CD4-positive, alpha-beta T cell treated with Interleukin-6 for 4 hours (primary cell): ENCODE results near the gene CHEK1.
A peak's percentile ranks its signal among the peaks of the same experiment; 100 is the strongest.
"Not testable (repeated sequence)": the region's sequence is repeated elsewhere in the genome, so short reads cannot be mapped to it uniquely, and the experiment has no call there.

ENCODE experiments used
- DNase-seq: peaks from one replicate; pipeline ENCODE4 v3.0.0-alpha.2; 2020; ENCODE audit warnings: mixed read lengths

The CHEK1 gene

DNA sequence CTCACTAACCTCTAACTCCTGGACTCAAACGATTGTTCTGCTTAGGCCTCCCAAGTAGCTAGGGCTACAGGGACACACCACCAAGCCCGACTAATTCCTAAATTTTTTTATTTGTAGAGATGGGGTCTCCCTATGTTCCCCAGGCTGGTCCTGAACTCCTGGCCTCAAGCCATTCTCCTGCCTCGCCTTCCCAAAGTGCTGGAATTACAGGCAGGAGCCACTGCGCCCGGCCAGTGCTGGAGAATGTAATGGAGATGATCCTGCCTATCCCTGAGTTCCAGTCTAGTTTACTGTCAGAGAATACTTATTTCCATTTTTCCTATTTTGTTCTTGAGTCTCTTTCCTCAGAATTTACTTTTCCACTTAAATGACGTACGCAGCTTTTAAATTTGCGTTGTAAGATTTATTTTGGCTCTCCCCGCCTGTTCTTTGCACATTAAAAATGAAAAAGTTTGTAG lies at the start of gene CHEK1:
TSS of gene CHEK1 (plus strand) at position 408 of the 458 bp plus-strand sequence. CDS start 1,606 bp downstream, outside the sequence.
- no peak for DNase-seq

DNA sequence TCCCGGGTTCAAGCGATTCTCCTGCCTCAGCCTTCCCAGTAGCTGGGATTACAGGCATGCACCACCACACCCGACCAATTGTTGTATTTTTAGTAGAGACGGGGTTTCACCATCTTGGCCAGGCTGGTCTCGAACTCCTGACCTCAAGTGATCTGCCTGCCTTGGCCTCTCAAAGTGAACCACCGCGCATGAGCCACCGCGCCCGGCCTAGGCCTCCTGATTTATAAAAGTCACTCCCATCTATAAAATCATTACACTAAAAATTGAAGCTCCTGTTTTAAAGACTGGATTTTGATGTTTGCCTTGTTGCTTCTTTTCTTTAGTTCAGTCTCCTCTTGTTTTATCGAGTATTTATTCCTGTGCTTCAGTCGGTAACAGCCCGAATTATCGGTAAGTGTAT lies 47.8 kb upstream of the CHEK1 start:
- DNase-seq = not testable (repeated sequence)

DNA sequence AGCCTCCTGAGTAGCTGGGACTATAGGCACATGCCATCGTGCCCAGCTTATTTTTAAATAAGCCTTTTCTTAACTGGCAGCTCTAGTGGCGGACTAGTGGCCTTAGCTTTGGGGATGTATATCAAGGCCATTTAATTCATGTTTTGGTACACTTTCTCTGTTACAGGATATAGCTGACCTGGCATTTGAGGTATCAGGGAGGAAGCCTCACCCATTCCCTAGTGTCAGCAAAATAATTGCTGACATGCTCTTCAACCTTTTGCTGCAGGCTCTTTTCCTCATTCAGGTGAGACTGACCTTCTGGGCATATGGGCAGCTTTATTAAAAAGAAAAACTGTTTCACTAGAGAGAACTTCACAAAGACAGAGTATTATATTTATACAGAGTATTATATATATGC lies 46.2 kb upstream of the CHEK1 start:
- no peak for DNase-seq

DNA sequence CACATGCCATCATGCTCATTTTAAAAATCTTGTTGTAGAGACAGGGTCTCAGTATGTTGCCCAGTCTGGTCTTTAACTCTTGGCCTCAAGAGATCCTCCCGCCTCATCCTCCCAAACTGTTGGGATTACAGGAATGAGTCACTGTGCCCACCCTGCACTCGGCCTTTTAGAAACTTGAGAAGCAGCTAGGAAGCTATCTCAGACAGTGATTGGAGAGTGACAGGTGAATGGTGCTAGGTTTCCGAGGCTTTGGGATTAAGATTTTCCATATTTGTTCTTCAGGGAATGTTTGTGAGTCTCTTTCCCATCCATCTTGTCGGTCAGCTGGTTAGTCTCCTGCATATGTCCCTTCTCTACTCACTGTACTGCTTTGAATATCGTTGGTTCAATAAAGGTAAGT lies 45.2 kb upstream of the CHEK1 start:
- no peak for DNase-seq

DNA sequence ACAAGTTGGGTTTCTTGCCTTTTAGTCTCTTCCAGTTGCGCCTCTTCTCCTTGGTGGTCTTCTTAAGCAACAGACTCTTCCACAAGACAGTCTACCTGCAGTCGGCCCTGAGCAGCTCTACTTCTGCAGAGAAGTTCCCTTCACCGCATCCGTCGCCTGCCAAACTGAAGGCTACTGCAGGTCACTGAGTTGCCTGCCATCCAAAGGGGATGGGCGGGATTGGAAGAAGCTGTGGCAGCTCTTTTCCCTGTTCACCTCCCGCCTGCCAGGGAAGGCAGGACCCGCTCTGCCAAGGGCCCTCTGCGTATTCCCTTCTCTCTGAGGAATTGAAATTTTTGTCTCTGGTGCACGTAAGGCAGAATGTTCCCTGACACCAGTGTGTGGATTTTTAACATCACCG lies 41.5 kb upstream of the CHEK1 start:
- no peak for DNase-seq

DNA sequence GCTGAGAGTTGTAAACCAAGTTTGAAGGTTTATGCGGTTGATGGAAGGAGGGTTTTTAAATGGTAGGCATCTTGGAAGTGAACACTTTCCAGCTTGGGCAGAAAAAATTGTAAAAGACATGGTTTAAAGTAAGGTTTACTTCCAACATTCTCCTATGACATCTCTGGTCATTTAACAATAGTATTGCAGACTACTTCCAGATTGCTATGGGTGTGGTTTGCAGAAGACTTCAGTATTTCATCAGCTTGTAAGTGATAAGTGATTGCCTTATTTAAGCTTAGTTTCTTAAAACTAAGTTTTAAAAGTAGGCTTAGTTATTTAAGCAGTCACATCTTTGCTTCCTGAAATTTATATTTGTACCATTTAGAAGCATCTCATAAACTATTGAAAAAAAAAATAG lies 39.5 kb upstream of the CHEK1 start:
- no peak for DNase-seq

DNA sequence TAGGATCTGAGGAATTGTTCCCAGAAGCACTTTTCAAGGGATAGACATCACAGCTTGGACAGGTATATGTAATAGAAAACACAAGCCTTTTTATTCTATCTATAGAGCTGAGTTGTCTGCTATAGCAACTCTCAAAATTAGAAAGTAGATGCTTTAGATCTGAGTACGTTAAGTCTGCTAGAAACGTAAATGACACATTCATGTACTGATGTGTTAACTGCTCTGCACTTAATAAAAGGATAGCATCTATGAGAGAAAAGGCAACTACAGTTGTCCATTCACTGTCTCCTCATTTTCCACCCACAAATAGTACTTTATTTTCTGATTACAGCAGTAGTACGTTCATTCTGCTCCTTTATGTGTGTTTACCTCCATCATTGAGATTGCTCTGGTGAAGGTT lies 38.3 kb upstream of the CHEK1 start:
- no peak for DNase-seq

DNA sequence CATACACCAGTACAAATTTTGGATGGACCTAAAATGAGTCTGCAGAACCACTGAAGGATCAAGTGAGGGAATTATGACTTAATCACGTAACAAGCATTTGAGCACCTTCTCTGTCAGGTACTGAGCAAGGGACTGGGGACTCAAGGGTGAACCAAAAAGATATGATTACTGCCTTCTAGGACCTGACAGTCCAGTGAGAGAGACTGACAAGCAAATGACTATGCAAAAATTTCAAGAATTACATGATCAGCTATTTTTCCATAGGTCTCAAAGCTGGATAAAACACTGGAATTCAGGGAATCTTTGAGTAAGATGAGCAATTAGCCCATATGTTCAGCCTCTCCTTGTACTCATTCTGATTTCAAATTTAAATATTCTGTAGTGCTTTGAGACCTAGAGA lies 37.5 kb upstream of the CHEK1 start:
- DNase-seq = no peak

DNA sequence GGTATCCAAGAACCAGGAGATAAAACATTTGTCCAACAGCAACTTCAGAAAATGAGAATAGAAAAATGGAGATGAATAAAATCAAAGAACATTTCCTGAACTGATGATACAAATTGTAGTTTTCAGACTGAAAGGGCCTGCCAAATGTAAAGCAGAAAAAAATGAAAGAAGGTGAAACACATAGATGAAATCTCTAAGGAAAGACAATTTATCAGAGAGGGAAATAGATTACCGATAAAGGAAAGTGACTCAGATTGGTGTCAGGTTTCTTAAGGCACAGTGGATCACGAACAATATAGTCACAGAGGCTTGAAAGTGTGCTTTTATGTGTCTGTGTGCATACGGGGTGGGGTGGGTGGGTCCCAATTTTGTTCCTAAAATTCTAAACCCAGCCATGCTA lies 36.5 kb upstream of the CHEK1 start:
- DNase-seq = no peak

DNA sequence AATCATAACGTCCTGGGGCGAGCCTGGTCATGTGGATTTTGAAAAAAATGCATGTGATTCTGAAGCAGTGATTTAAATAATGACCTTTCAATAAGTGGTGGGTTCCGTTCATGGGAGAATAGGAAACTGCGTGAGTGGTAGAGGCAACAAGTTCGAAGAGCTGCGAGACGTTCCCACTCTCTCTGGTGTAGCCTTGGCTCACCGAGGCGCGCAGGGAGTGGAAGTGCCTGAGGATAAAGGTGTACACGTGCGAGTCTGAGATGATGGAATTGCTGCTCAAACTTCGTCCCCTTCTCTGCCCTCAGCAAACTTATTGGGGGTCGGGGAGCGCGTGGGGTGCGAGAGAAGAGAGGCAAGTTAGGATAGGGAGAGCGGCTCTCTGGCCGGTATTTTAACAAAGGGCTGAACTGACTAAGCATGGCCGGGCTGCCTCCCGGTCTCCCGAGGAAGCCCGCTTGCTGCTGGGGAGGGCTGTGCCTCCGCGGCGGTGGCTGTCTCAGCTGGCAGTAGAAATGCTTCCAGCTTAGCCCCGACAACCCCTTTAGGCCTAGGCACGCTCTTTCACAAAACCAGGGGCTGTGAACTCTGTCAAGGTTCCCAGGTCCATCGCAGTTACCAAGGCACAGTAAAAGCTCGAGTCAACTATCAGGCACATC lies 33.2 kb upstream of the CHEK1 start:
- DNase-seq = peak; percentile 35

DNA sequence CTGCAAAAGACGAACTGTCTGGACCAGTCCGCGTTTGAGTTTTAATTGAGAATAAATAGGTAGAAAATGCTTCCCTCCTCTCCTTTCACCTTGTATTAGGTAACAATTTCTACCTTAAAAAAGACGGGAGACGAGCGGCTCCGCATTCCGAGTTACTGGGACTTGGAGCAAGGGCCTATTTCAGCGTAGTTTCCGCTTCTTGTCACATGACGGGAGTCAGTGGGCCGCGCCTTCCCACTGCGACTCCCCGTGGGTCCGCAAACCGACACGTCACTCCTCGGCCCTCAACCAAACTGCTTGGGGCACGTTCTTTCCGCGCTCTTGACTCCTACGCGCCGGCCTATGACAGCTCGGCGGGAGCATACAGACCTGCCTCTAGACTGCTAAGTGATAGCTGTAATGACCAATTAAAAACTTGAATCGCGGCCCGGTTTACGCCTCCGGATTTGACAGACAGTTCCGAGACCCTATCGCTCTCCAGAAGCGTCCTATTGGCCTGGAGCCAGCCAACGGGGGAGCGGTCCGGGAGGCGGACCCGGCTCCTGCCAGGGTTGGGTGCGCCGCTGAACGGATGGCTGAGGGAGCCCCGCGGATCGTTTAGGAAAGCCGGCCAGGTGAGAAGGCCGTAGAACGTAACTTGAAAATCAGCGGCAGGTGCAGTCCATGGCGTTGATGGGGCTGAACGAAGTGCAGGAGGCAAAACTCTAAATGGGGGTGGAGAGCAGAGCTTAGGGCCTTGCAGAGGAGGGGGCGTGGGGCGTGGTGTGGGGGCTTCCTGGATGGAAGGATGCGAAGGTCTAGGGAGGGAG lies 32.5 kb upstream of the CHEK1 start, which contains the start of gene STT3A:
TSS of gene STT3A (plus strand) at position 548 of the 809 bp plus-strand sequence. CDS start 3,064 bp downstream, outside the sequence.
- DNase-seq = peak; percentile 96

DNA sequence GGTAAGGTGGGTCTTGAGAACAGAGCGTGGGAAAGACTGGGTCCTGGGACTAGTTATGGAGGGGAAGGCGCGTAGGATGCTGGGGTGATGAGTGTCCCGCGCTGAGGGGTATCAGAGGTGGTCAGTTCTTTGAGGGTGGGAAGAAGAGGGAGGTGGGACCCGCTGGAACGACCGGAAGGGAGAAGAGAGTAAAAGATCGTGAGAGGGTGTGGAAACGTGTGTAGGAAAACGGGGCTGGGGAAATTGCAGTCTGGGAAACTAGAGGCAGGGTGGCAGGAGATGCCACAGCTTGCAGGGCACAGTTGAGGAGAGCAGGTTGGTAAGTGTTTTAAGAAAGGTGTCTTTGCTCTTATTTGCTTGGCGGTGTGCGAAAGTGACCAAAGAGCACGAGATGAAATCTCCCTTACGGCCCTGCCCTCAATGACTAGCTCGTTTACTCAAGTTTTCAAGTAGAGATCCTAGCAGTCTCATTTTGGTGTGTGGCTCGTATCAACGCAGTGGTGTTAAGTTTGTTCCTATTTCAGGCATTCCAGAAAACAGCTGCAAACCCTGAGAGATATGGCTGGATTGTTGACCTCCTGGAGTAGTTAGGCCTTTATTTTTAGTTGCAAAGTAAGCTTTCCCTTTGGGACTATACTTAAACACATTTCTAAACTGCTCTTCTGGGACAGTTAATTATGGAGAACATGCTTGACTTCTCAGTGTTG lies 31.7 kb upstream of the CHEK1 start:
- no peak for DNase-seq

DNA sequence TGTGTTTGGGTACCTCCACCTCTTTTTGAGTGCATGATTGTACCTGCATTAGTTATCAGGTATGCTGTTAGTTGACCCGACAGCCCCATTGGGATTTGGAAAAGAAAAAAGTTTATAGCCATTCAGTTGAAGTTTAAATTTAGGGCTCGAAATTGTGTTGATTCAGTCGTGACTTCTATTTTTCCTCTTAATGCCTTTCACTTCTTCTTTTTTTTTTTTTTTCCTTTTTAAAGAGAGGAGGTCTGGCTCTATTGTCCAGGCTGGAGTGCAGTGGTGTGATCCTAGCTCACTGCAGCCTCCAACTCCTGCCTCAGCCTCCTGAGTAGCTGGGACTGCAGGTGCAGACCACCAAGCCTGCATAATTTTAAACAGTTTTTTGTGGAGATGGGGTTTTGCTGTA lies 30.0 kb upstream of the CHEK1 start:
- DNase-seq = no peak

DNA sequence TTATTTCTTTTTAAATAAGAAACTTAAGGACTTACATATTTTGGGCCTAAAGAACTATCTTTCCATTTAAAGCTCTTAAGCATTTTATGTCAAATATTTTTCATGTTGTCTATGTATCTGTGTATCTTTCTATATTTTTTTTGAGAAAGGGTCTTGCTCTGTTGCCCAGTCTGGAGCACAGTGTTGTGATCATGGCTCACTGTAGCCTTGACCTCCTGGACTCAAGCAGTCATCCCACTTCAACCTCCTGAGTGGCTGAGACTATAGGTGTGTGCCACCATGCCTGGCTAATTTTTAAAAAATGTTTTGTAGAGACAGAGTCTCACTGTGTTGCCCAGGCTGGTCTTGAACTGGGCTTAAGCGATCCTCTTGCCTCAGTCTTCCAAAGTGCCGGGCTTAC lies 24.3 kb upstream of the CHEK1 start:
- DNase-seq = no peak

DNA sequence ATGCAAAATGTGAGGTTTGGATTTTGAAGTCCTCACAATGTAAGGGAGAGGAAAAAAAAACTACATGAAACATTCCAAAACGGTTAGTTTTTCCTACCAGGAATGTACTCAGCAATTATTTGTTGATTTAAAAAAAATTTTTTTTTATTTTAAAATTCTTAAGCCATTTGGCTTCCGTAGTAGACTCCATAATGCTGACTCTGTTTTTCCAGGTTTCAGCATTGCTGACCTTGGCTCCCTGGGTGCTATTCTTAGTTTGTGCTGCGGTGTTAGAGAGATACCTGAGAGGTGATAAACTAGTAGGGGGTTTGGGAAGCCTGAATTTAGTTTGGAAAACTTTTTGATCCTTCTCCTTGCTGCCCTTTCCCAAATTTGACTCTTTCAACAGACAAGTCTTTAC lies 21.8 kb upstream of the CHEK1 start:
- DNase-seq = no peak

DNA sequence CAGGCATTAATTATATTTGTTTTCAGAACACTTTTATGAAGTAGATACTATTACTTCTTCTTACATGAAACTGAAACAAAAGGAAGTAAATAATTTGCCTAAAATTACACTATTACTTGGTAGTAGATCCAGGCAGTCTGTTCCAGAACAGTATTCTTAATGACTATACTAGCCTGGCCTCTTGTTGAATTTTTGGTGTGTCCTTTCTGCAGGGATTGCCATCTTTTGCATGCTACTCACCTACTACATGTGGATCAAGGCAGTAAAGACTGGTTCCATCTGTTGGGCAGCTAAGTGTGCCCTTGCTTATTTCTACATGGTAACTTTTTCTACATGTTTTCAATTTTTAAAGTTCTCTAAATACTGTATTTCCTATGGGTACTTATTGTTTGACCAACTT lies 19.5 kb upstream of the CHEK1 start:
- DNase-seq = no peak

DNA sequence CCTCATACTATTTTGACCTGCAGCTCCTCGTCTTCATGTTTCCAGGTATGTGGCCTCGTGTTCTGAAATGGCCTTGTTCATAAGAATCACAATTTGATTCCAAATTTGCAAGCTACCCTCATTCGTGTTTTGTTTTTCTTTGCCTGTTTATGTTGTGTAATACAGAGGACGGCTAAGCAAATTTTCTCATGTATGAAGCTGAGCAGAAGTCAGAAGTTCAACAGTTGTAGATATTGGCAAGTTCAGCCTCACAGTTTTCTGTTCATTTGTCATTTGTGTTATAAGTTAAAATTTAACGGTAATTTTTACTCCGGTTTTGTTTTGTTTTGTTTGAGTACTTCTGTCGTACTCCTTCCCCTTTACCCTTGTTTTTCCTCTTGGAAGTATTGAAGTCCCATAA lies 15.4 kb upstream of the CHEK1 start:
- no peak for DNase-seq

DNA sequence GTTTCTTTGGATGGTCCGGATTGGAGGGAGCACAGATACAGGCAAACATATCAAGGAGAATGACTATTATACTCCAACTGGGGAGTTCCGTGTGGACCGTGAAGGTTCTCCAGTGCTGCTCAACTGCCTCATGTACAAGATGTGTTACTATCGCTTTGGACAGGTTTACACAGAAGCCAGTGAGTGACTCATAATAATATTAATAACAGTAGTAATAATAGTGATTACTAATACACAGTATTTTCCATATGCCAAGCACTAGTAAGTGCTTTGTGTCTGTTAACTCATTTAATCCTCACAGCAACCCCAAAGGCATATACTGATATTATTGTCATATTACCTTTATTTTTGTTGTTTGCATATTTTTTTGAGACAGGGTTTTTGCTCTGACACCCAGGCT lies 6.6 kb upstream of the CHEK1 start:
- no peak for DNase-seq

DNA sequence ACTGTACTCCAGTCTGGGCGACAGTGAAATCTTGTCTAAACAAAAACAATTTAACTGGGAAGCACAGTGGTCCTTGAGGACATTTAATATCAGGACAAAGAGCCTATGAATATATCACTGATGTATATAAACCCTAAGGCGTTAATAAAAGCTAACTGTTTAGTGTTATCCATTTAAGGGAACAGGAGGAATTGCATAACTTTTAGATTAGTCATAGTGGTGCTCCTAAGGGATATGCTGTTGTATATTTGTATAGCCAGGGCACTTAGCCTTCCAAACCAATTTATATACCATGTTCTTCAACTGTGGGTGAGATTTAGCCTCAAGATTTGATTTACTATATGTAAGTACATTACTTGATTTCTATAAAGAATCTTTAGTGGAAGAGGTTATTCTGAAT lies 3.0 kb upstream of the CHEK1 start:
- no peak for DNase-seq

DNA sequence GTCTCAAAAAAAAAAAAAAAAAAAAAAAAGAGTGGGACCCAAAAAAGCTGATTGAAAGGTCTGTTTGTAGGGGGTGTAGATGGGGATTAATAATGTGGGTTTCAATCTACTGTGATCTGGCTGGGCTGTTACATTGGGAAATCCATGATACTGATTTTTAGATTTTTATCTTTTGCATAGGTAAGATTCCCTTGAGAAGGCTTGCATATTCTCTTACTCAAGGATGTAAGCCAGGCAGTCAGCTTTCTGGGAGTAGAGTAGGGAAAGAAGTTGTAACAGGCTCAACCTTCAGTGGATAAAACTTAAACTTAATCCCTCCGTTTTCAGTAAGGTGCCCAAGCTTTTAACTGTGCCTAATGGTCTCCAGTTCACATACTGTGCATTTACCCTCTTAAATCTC lies 1.9 kb upstream of the CHEK1 start:
- no peak for DNase-seq

DNA sequence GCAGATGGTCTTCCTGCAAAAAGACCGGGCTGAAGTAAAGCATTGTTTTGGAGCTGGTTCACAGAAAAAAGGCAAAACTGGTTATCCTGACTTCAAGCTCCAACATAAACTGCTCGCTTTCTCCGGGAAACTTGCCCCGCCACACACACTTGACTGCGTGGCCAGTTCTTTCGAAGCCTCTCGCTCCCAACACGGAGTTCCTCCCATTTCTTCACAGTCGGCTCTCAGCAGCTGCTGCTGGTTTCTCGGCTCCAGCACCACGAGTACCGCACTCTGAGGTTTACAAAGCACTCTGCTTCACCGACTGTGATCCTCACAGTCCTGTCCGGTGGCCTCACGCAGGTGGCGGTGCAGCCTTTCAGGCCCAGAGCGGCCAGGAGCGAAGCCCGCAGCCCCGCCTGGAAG lies 264 bp downstream of the CHEK1 start:
- no peak for DNase-seq

DNA sequence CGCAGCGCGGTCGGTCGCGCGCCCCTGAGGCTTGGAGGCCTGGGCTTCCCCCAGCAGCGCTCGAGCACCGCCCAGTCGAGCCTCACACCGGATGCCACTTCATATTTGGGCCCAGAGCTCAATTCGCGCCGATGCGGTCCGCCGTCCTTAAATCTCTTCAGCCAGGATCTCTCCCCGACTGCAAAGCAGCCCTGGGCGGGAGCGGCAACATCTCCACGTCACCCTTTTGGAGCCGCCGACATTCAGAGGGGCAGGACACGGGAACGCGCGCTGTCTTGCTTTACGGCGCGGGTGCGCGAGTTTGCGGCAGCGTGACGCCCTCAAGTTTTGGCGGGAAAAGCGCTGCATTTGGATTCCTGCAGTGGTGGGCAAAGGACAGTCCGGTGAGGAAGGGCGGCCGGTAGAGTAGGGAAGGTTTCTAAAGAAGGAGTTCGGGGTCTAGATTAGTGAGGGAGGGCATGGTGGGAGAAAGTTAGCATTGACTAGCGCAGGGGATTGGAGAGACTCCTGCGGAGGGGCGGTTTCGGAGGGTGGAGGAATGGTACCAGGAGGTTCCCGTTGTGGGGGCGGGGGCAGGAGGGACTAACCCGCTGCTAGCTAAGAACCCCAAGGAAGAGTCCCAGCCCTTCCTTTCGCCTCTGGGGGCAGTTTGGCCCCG lies 796 bp downstream of the CHEK1 start:
- DNase-seq = peak; percentile 84

DNA sequence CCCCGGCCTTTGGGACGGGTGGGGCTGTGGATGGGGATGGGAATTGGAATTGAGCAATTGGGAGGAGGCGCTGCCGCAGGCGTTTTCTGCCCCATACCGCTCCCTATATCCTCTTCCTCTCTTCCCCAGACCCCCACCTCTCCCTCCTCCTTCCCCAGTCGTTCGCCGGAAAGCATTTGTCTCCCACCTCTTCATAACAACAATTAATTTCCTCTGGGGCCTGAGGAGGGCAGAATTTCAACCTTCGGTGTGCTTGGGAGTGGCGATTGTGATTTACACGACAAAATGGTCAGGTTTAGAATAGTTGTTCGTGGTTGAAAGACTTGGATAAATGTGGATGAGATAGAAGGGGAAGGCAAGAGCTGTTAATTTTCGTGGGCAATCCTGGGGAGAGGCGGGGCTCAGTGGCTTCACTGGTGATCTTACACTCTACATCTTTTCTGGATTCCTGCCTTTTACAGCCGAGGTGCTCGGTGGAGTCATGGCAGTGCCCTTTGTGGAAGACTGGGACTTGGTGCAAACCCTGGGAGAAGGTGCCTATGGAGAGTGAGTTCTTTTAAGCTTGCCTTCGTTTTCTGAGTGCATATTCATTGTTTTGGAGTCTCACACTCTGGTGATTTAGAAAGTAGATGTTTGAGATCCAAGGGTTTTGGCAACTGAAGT lies 1.5 kb downstream of the CHEK1 start:
- DNase-seq = peak; percentile 13
